ENCODE results near the gene AFAP1L2.

DNA sequence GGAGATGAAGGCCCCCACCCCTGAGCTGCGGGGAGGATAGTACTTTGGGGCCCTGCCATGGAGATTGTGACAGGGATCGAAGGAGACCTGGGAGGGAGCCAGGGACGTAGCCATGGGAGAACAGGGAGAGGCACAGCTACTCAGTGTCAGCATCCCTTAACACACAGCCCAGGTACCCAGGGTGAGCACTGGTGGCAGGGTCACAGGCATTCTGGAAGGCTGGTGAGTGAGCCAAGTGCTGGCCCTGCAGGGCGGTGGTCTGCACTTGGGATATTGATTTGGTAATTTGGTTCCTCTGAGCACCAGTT is 125.5 kb downstream of the AFAP1L2 start:
- TF ChIP-seq CTCF (IDR thresholded peaks at IDR 0.05) (no peak), POLR2A (IDR thresholded peaks at IDR 0.05) (no peak), EP300 (IDR thresholded peaks at IDR 0.05) (no peak)
